ENCODE results near the gene BOD1.
A peak's percentile ranks its signal among the peaks of the same experiment; 100 is the strongest.

BOD1 gene

DNA sequence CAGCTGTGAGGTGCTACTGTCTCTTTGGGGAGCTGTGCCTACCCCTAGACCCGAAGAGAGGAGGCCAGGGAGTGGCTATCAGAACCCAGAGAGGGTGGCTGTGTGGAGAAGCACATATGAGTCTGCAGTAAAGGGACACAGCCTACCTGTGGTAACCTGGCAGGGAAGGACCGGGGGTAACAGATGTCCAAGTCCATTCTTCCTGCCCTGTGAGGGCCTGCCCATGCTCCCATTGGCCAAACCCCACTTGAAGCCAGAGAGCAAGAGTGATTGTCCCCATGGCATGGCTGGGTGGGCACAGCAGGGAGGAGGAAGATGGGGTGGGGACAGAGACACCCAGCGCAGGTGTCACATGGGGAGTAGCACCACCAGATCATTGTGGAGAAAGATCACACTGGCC, 39.3 kb downstream of the BOD1 start:
- DNase-seq (ENCODE audit: low read depth), result no peak

GRCh38 chr5:173575985-173576384, 40.5 kb downstream of the BOD1 start:
- no peak for DNase-seq (ENCODE audit: low read depth)

GRCh38 chr5:173574983-173575382, 41.5 kb downstream of the BOD1 start:
- DNase-seq (ENCODE audit: low read depth), result no peak

DNA sequence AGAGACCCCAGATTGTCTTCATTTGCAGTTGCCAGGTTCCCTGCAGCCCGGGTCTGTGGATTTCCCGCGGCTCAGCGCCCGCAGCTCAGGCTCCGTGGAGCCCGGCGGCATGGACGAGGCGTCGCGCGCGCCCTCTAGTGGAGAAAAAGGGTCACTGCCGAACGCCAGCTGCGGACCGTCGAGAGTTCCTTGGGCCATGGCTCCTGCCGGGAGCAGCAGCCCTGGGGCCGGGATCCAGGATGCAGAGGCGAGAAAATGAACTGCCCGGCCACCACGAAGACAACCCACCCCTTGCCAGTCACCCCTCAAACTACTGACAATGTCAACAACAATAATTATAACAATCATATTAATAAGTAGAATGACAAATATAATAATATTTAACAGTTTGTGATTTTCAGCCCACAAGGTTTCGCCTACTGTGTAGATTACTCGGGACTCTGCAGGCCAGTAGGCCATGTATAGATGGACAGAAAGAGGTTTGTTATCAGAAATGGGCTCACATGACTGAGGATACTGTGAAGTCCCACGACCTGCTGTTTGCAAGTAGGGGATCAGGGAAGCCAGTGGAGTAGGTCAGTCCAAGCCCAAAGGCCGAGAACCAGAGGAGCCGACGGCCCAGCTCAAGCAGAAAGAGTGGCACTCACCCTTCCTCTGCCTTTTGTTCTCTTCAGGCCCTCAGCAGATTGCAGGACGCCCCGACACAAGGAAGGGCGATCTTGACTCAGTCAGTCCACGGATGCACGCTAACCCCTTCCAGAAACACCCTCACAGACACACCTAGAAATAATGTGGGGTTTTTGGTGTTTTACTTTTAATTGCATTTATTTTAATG, 43.1 kb downstream of the BOD1 start:
- DNase-seq (ENCODE audit: low read depth), result peak; percentile 55

GRCh38 chr5:173572431-173573125, 43.9 kb downstream of the BOD1 start:
- no peak for DNase-seq (ENCODE audit: low read depth)

- no peak for DNase-seq (ENCODE audit: low read depth)
These were observed 45.9 kb downstream of the BOD1 start for GRCh38 chr5:173570321-173571090.

GRCh38 chr5:173568703-173569102, 47.7 kb downstream of the BOD1 start:
- DNase-seq (ENCODE audit: low read depth), result no peak

GRCh38 chr5:173568128-173568527, 48.3 kb downstream of the BOD1 start:
- no peak for DNase-seq (ENCODE audit: low read depth)

- DNase-seq (ENCODE audit: low read depth), result no peak
These were observed 48.9 kb downstream of the BOD1 start for GRCh38 chr5:173567548-173567947.

DNA sequence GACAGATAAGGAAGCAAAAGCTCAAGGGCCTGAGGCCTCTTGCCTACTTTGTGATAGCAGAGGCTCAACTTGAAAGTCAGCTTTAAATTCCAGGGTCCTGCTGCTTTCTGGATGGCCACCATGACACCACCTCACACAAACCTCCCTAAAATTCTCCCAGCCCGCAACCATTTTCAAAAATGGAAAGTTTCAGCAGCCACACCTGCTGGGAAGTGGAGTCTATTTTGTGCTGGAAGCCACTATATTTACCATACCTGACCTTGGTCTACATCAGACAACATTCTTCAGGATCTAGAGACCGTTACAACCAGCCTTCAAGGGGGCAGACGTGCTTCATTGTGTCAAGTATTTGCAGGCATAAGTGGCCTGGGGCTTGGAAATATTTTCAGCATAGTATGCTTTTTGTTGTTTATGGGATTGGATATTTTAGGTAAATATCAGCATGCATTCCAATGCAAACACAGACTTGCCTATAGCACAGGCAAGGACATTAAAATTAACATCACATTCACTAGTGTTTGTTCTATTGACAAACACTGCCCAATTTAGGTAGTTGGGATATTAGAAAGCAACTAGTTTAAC, 50.9 kb downstream of the BOD1 start:
- no peak for DNase-seq (ENCODE audit: low read depth)

DNA sequence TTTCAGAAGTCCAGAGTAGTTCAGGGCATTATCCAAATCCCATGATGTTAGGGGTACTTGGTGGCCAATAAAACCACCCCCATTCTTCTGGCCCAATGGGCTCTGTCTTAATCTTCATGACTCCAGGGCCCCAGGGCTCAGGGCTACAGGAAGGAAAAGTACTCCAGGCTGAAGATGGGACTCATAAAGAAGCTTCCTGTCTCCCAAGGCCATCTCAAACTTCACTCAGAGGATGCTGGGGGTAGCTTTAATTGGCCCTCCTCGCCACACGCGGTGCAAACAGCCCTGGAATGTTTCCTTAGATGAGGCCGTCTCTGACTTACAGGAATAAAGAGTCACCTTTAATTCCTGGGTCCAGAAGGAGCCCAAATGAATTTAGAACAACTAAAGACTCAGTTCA, 52.3 kb downstream of the BOD1 start:
- DNase-seq (ENCODE audit: low read depth), result no peak

DNA sequence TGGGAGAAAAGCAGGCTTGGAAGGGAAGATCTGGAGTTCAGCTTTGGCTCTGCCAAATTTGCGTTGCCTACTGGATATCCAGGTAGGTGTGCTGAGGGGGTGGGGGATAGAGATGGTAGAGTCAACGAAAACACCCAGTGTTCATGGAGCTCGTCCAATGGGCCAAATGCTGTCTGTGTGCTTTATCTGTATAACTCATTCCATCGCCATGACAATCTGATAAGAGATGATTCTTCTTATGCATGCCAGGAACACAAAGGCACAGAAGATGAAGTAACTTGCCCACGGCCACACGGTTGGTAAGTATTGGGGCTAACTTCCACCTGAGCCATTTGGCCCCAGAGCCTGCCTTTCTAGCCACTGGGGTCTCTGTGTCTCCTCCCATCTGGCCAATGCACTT, 53.2 kb downstream of the BOD1 start:
- no peak for DNase-seq (ENCODE audit: low read depth)

- DNase-seq (ENCODE audit: low read depth), result no peak
These were observed 54.0 kb downstream of the BOD1 start for GRCh38 chr5:173562451-173562850.

Measured in activated T-cell treated with anti-CD3 and anti-CD28 coated beads for 24 hours (primary cell).